Measurements from ENCODE around the gene DNMT3A.
A peak's percentile ranks its signal among the peaks of the same experiment; 100 is the strongest.

Gene DNMT3A

DNA sequence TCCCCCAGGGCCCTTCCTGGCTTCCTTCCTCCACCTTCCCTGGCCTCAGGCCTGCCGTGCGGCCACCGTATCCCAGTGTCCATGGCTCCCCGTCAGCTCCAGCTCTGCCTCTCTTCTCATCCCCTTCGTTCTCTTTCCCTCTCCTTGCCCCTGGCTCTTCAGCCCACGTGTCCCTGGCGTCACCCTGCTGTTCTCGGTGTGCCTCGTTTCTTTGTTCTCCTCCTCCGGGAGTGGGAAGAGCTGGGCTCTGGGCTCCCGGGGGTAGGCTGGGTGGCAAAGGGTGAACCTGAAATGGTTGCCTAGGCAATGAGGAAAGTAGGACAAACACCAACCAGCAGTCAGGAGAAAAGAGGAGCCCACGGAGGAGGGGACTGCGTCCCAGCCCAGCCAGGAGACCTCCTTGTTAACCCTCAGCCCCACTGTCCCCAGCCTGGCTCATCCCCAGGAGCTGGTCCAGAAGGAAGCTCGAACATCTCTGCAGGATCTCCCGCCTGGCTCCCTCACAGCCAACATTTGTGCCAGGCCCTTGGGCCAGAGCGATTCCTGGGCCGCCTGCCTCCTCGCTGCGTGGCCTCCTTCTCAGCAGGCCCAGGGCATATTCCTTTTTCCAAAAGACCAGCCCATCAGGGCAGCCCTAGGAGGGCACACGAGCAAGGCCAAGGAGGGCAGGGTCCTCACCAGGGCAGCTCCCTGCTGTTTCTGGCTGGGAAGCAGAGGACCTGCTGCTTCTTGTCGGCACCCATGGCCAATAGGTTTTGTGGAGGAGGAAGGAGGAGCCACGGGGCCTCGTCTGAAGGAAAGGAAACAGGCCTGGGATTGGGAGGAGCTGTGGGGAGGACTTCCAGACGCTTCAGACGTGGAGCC is 30.9 kb upstream of the DNMT3A start:
- DNase-seq, result no peak

DNA sequence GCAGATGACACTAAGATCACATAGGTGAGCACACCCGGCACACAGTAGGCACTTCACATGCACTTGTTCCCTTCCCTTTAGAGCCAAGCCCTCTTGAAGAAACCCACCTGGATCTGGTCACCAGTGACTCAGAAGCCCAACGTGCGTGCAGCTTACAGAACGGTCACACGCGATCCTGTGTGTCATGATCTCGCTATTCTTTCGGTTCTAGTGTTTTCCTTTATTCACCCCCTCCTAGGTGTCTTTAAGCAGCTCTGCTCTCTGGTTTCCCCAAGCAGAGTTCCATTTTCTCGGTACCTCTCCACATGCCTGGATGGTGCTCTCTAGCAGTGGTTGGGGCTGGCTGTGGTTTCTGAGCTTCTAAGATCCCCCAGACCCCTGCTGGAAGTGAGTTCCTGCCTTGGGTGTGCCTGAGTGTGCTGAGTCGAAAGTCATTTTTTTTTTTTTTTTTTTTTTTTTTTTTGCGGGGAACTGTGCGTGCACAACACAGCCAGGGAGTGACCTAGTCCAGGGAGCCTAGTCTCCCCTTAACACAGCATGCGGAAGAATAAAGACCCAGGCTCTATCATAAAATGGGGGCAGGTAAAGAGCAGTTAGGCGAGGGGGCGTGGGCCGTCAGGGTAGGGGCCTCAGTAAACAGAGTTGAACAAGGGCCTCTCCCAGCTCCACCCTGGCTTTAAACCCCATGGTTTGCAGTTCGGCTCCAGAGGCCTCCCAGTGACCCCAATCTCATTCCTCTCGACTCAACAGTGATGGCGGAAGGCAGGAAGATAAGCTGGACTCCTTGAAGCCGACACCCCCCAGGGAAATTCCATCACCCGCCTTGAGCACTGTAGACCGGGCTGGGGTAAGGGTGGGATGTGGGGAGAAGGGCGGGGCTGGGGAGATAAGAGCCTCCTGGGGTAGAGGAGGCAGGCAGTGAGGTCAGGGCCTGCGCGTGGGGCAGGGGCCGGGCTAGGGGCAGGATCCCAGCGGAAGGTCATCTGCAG is 29.8 kb upstream of the DNMT3A start:
- DNase-seq, result no peak

DNA sequence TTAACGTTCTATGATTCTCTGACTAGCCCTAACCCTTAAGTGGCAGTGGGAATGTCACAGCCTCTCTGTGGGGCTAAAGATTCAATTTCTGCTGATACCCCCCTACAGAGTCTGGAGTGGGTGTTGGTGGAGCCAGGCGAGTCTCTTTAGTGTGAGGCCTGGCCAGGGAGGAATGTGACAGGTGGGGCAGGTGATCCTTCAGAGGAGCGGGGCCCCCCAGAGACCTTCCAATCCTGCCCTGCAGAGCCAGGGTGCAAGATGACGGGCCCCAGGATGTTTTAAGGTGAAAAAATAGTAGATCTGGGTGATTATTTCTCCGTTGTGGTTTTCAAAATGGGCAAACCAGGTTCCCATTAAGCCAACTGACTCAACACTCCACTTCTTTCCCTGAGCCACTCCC is 28.2 kb upstream of the DNMT3A start:
- no peak for DNase-seq

DNA sequence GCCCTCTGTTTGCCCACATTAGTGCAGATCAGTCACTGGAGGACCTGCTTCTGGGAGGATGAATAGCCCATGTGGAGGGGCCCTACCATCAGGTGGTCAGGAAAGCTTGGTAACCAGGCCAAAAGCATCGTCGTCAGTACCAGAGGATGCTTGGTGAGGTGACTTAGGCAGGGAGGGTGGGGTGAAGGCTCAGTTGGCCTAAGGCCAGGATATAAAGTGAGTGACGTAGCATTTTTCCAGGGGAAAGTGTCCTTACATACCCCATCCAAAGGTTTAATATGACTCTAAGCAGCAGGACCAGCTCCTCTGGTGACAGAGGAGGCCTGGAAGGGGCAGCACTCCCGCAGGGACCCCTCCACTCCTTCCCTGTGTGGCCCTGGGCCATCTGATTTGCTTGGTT is 27.7 kb upstream of the DNMT3A start:
- no peak for DNase-seq

DNA sequence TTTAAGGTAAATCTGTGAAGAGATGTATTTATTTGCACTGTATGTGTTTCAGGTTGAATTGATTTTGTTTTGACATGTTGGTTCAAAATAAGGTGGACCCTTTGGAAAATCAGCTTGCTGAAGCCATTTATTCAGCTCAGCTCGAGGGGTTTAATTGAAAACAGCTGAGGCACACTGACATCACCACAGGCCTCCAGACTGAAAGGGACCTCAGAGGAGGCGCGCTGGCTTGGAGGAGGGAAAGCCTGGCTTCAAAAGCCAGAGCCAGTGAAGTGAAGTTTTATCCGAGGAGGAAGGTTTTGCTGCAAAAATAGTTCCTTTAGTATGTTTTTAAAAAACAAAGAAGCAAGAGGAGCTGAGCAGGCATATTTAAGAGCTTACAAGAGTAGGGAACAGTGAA is 26.9 kb upstream of the DNMT3A start:
- no peak for DNase-seq

DNA sequence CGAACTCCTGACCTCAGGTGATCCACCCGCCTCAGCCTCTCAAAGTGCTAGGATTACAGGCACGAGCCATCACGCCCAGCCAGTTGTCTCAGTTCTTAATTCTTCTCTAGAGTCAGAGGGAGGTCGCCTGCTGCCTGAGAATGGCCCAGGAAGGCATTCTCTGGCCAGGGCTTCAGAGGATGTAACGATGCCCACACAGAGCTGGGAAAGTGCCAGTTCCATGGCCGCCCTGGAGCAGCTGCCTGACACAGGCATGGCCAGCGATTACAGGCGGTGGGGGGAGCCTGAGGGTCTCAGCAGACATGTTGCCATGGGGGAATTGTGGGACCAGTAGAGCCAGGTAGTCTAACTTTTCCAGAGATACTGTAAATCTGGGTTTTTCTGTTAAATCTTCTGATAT is 25.6 kb upstream of the DNMT3A start:
- no peak for DNase-seq

DNA sequence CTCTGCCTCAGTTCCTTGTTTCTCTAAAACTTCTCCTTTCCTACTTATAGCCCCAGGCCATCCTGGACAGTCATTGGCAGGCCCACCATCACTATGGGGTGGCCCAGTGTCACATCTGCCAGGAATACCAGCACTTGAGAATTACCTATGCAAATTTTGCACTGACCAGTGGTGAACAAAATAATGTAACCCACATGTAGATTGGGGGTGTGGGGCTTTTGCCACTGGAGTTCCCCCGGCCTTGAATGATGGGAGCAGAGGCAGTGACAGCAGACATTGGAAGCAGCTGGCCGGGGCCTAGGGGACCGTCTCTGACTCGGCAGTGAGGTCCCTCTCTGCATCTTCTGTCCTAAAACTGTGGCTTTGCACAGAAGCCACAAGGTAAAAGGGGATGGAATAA is 24.9 kb upstream of the DNMT3A start:
- DNase-seq, result no peak

DNA sequence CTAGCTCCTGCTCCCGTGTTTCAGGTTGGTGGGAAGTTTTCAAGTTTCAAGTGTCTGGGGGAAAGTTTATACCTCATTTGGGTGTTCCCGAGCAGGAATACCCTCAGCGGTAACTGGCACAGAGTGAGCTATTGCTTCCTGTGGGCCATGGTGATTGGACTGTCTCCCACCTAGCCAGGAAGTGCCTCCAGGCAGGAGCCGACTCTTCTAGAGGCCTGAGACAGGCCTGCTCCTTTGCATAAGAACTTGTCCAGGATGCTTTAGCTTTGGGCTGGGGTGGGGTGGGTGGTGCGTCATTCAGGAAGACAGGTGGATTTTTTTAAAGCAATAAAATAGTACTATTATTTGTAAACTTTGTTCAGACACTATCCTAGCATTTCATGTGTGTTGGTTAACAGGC is 23.5 kb upstream of the DNMT3A start:
- no peak for DNase-seq

DNA sequence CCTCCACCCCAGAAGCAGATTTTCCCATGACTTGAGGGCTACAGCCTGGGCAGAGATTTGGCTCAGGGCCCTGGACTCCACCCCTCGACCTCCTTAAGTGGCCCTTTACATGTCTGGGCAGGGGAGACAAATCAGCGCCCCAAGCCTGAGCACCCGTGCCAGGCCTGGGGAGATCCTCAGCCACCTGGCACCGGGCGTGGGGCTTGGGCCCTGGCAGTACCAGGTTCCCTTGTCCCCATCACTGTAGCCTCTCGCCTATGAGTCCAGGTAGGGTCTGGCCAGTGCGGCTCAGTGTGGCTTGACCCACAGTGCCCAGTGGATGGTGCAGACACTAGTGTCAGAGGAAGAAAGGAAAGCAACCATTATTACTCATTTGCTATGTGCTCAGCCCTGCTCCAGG is 22.0 kb upstream of the DNMT3A start:
- no peak for DNase-seq

DNA sequence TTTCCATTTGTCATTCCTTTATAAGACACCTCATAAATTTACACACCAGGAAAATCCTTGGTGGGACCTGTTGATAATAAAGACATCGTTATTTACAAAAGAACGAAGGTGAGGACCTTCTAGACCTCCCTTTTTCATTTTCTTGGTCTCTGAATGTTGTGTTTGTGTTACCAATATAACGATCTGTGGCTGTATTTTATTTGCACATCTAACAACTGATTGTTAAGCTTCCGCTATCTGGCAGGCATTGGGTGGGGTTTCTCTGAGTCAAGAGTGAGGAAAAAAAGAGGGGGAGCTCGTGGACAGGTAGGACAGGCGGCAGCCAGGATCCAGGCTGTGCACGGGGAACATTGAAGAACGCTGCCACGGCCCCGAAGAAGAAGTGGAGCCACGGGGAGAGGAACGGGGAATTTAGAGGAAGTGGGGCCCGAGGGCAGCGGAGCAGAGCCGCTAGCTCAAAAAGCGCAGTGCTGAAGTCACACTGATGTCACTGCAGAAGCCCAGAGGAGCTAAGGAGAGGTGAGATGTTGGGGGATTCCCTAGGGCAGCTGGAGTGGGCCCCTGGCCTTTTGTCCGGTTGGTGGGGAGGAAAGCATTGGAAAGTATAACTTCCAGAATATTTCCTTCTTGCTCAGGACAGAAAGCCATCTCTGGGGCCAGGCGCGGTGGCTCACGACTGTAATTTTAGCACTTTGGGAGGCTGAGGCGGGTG is 20.9 kb upstream of the DNMT3A start:
- peak; percentile 74 to 86 for DNase-seq

DNA sequence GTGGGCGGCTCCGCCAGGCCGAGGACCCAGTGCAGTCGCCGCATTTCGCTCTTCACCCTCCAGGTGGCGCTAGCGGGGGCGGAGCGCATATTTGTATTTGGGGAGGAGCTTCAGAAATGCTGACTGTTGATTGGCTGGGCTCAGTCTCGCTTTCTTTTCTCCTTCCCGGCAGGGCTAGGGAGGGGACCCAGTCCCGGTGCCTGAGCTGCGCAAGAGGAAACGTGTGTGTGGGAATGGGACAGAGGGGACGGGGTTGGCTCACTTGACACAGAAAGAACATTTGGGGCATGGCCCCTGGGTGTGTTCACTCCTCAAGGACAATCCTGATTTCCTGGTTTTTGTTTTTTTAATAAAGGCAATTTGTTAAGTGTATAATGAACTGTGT is 20.3 kb upstream of the DNMT3A start:
- peak; percentile 92 to 95 for DNase-seq

DNA sequence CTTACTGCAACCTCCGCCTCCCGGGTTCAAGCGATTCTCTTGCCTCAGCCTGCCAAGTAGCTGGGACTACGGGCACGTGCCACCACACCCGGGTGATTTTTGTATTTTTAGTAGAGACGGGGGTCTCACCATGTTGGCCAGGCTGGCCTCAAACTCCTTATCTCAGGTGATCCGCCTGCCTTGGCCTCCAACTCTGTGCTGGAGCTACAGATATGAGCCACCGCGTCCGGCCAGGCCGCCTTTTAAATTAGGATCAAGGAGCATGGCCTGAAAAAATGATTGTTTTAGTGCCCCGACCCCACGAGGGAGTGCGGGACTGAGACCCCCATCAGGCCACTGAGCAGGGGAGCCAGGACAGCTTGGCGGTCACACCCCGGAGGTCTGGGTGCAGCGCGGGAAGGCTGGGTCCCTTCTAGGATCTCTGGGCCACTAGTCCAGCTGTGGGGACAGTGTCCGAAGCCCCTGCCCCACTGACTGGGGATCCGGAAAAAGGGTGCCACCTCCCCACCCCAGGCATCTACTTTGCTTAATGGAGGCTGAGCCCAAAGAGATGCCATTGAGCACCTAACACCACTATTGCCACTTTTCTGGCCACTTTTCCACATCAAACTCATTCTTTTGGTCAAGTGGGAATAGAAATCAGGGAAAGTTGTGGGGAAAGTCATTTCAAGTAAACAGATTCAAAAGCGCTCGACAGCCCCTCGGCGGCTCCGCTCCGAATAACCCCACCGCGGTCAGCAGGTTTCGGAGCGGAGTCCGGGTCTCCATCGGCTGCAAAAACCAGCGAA is 19.7 kb upstream of the DNMT3A start:
- no peak for DNase-seq

DNA sequence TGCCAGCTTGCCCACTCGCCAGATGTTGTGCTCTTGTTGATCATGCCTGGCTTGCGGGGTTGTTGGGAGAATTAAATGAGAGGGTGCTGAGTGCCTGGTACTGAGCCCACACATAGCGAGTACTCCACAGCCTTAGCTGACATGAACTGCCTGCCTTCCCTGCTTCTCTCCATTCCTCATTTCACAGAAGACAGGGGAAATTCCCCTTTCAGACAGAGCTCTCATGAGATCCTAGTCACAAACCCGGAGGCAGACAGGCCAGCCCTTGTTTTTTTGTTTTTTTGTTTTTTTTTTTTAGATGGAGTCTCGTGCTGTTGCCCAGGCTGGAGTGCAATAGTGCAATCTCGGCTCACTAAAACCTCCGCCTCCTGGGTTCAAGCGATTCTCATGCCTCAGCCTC is 17.1 kb upstream of the DNMT3A start:
- no peak for DNase-seq

DNA sequence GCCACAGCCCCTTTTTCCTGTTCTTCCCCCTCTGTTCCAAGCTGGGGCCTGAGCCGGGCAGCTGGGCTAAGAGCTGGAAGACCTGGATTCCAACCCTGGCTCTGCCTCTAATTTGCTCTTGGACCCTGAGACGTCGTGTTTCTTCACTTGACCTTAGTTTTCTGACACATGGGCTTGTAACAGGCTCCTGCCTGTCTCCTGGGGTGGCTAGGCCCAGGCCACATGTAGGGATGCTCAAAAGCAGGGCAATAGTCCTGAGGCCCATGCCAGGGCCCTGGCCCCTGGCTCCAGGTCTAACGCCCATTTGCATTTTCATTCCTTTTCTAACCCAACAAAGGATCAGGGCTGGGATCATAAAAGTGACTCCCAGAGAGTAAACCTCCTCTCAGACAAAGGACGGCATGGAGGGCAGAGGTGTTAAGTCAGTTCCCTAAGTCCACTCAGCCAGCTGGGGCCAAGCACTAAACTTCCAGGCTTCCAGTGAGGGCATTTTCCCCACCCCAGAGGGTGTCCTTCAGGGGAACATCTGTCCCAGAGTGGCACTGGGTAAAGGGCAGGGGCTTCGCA is 16.6 kb upstream of the DNMT3A start:
- DNase-seq, result no peak

DNA sequence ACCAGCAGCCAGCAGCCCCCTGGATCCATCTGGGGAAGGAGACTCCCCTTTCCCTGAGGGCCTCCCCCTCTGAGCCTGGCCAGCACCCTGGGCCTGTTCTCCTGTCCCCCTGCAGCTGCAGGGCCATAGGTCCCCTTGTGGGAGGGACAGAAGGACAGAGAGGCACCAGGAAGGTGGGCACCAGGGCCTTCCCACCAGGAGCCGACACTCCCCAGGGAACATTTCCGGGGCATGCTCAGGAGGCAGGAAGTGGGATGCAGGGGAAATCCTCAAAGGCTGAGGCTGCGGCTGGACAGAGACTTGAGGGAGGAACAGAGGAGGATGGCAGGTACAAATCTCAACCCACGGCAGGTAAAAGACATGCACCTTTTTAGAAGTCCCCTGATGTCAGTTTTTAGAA is 14.4 kb upstream of the DNMT3A start:
- no peak for DNase-seq

DNA sequence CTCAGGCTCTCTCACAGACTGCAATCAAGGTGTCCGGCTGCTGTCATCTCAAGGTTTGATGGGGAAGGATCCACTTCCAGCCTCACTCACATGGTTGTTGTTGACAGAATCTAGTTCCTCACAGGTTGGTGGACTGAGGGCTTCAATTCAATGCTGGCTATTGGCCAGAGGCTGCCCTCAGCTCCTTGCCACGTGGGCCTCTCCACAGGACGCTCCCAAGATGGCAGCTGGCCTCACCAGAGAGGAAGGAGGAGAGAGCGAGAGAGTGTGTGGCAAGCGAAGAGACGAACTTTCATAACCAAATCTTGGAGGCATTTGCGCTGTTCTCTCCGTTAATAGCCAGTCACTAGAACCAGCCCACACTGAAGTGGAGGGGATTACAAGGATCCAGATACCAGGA is 13.5 kb upstream of the DNMT3A start:
- no peak for DNase-seq

DNA sequence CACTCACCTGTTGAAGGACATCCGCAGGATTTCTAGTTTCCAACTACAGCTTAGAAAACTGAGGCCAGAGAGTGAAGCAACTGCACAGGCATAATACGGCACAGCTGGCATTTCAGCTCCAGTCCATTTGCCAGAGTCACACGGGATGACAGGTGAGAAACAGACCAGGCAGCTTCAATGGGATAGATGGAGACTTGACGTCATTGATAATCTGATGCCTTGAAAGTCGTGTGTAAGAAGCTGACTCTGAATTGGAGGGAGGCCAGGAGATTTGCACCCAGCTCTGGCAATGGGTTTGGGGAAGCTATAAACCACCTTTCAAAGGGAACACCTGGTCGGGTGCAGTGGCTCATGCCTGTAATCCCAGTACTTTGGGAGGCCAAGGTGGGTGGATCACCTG is 12.4 kb upstream of the DNMT3A start:
- DNase-seq, result no peak

DNA sequence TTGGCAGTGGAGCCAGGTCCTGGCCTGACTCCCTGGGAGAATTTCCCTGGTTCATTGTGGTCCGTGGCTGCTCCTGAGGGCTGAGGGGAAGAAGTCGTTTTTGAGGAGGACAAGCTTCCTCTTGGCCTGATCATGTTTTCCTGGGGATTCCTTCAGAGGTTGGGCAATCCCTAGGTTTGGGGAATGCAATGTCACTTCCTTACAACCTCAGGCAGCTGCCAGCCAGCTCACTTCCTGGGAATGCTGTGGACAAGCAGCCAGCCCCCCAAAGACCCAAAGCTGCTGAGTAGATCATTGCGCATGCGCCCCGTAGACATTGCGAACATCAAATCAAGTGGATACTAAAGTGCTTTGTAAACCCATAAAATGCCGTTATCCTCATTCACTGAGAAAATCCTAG is 7.7 kb upstream of the DNMT3A start:
- DNase-seq, result no peak

DNA sequence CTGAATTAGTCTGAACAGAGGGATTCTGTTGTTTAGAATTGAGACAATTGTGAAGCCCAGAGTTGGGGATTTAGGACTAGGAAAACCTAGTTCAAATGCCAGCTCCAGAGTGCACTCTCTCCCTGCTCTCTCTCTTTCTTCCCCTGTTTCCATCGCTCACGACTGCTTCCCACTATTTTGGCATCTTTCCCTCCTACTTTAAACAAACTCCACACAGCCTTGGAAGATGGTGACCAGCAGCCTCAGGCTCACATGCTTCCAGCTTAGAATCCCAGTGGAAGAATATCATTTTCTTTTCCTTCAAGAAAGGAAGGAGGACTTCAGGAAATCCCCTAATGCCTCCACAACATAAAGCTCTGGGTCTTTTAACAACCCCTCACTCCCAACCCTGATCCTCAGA is 6.1 kb upstream of the DNMT3A start:
- DNase-seq, result no peak

DNA sequence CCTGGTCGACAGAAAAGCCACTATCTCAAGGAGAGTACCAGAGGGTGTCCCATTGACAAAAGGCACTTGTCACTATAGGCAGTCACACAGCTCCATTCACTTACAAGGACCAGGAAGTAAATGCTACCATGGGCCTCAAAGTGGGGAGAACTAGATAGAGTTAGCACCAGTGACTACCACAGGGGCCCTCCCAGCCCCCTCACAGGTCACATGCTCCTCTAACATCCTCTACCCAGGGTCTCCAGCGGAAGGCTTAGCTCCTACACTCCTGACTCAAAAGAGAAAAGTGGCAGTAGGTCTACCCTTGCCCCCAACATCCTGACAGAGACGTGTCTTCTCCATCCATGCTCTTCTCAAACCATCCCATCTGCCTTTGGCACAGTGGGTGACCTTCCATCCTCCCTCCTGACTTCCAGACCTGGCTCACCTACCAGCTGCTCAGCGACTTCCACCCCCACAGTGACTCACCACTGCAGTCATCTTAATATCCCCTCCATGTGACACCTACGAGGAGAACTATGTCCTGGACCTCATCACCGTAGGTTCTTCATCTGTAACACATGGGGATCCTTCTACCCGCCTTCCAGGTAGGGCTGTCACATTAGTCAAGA is 5.6 kb upstream of the DNMT3A start:
- DNase-seq, result no peak

DNA sequence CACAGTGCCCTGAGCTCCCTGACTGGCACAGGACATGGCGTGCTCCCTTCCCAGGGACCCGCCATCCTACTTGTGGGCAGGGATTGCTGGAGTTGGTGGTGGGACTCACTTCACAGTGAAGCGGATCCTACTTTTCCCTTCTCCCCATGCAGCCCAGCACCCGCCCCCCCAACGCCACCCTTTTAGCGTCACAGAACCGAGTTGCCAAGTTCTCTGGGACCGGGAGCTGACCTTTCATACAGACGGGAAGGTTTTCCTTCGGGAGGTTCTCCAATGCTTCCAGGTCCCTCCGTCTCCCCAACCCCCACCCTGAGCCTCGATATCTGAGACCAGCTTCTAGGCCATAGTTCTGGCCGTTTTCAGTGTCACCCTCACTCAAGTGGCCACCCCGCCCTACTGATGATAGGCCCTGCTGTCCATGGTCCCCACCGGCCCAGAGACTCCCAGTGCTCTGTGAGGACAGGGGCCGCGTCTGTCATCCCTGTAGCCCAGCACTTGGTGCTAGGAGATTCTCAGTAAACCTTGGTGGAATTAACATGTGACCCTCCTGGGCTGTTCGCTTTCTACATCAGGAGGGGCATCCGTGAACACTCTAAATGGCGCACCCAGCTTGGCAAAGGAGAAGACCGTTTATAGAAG is 1.6 kb upstream of the DNMT3A start:
- DNase-seq, result no peak

All from CD4-positive, alpha-beta T cell treated with Interleukin-4 for 1 hour (primary cell).